HCT116 (cell line): ENCODE results near the gene AUTS2. TPM values are rescaled to one million over a fixed set of nuclear protein-coding genes. Genes with fewer than 3 reads are reported as not detected.

Experiments used
- ATAC-seq: fragments of 200-7000 bp; cut with Tn5 transposase; 2 replicates; pipeline ENCODE4 v1.9.1; 2020; ENCODE audit warnings: mild to moderate bottlenecking, moderate library complexity
- BruUV-seq: library from RNA; stranded (reverse); fragments of 400-500 nt; replicated peaks from 2 replicates; lab custom pipeline; 2021; lab: Mats Ljungman, UMichigan
- CTCF ChIA-PET: fragments of 300-600 bp; sonication (Branson Sonifier 250); formaldehyde crosslinking; loops from one replicate; lab custom pipeline; 2021; ENCODE audit warnings: antibody characterized with exemption; lab: Charles Lee
- POLR2A ChIA-PET: fragments of 300-600, 350-600 bp; sonication (Branson Sonifier 250); formaldehyde crosslinking; loops from one replicate; lab custom pipeline; 2021; ENCODE audit warnings: antibody characterized with exemption; lab: Charles Lee
- RAD21 ChIA-PET, 2 experiments: fragments of 300-600 bp; sonication (Branson Sonifier 250); formaldehyde crosslinking; loops; one replicate each; lab custom pipeline; 2023; ENCODE audit warnings: low total read pairs in 2 of 2; ENCODE audit not compliant: uncharacterized antibody in 2 of 2, unreplicated experiment in 2 of 2, low non-redundant PET in 1 of 2; lab: Charles Lee
- DNase-seq: peaks from one replicate; pipeline ENCODE4 v3.0.0-alpha.2; 2010; ENCODE audit warnings: low read depth, low spot score
- H2AFZ ChIP-seq: fragments of 200-600 bp; shearing (Covaris generic), sonication (generic); 2 replicates; pipeline ENCODE4 v1.6.1; 2017; ENCODE audit warnings: low read depth, mixed run types, mixed read lengths, antibody characterized with exemption, low read length; ENCODE audit not compliant: poor library complexity, severe bottlenecking
- H3K27ac ChIP-seq: 2 replicates; pipeline ENCODE4 v1.5.1; 2012; ENCODE audit warnings: low read depth, low read length
- H3K27me3 ChIP-seq: fragments of 200-600 bp; sonication (generic); 2 replicates; pipeline ENCODE4 v1.6.1; 2016; ENCODE audit warnings: mixed run types, low read length, mixed read lengths; ENCODE audit not compliant: insufficient read depth
- H3K36me3 ChIP-seq, 2 experiments: fragments of 200-500 bp in 1 of 2; fragments of 200-600 bp in 1 of 2; sonication (Bioruptor generic) in 1 of 2; sonication (generic) in 1 of 2; 2 replicates each; pipeline versions ENCODE4 v1.5.1 to v1.6.1; 2014 to 2016; ENCODE audit warnings: low read length in 2 of 2, inconsistent platforms in 1 of 2, mixed read lengths in 1 of 2, mixed run types in 1 of 2; ENCODE audit not compliant: insufficient read depth in 2 of 2, control insufficient read depth in 1 of 2
- H3K4me1 ChIP-seq, 2 experiments: fragments of 200-600 bp in 1 of 2; sonication (generic) in 1 of 2; 2 replicates each; pipeline versions ENCODE4 v1.5.1 to v1.6.1; 2012 to 2017; ENCODE audit warnings: low read length in 2 of 2, inconsistent platforms in 1 of 2, mild to moderate bottlenecking in 1 of 2, mixed read lengths in 1 of 2, mixed run types in 1 of 2, moderate library complexity in 1 of 2; ENCODE audit not compliant: insufficient read depth in 2 of 2, control insufficient read depth in 1 of 2
- H3K4me2 ChIP-seq: fragments of 200-600 bp; sonication (generic); 2 replicates; pipeline ENCODE4 v1.6.1; 2017; ENCODE audit warnings: mixed run types, low read length, mixed read lengths
- H3K4me3 ChIP-seq, 2 experiments: fragments of 200-600 bp in 1 of 2; sonication (generic) in 1 of 2; replicated peaks in 1 of 2; 2 replicates each; pipeline ENCODE4 v1.5.1; 2011 to 2016; ENCODE audit warnings: low read length in 2 of 2, control low read depth in 1 of 2, low read depth in 1 of 2, mild to moderate bottlenecking in 1 of 2, mixed read lengths in 1 of 2, mixed run types in 1 of 2
- H3K79me2 ChIP-seq: fragments of 200-600 bp; sonication (generic); 2 replicates; pipeline ENCODE4 v1.6.1; 2017; ENCODE audit warnings: mild to moderate bottlenecking, mixed run types, low read length, moderate library complexity, mixed read lengths; ENCODE audit not compliant: insufficient read depth
- H3K9ac ChIP-seq: fragments of 200-600 bp; sonication (generic); 2 replicates; pipeline ENCODE4 v1.6.1; 2016; ENCODE audit warnings: low read length, mixed read lengths
- H3K9me2 ChIP-seq: fragments of 200-600 bp; sonication (generic), shearing (Covaris generic); 2 replicates; pipeline ENCODE4 v1.6.1; 2017; ENCODE audit warnings: mixed run types, mild to moderate bottlenecking, moderate library complexity; ENCODE audit not compliant: insufficient read depth
- H3K9me3 ChIP-seq, 2 experiments: fragments of 200-500 bp in 1 of 2; fragments of 200-600 bp in 1 of 2; sonication (Bioruptor generic) in 1 of 2; sonication (generic) in 1 of 2; 2 replicates each; pipeline ENCODE4 v1.6.1; 2014 to 2017; ENCODE audit warnings: low read length in 2 of 2, mixed read lengths in 2 of 2, inconsistent platforms in 1 of 2, low read depth in 1 of 2, mild to moderate bottlenecking in 1 of 2, mixed run types in 1 of 2, moderate library complexity in 1 of 2; ENCODE audit not compliant: control insufficient read depth in 1 of 2, insufficient read depth in 1 of 2
- H4K20me1 ChIP-seq: fragments of 200-600 bp; sonication (generic), shearing (Covaris generic); 2 replicates; pipeline ENCODE4 v1.6.1; 2017; ENCODE audit warnings: mixed run types, mild to moderate bottlenecking, moderate library complexity; ENCODE audit not compliant: insufficient read depth
- CEBPB ChIP-seq: IDR thresholded peaks from 2 replicates; pipeline ENCODE4 v1.6.1; 2012; ENCODE audit warnings: low read depth
- EGR1 ChIP-seq: IDR thresholded peaks from 2 replicates; pipeline ENCODE4 v1.6.1; 2012; ENCODE audit warnings: low read depth
- ELF1 ChIP-seq: IDR thresholded peaks from 2 replicates; pipeline ENCODE4 v1.6.1; 2012; ENCODE audit warnings: low read depth, borderline replicate concordance
- EZH2phosphoT487 ChIP-seq: fragments of 200-600 bp; IDR thresholded peaks from 2 replicates; pipeline ENCODE4 v1.6.1; 2018; ENCODE audit warnings: antibody characterized with exemption, borderline replicate concordance
- FOSL1 ChIP-seq: IDR thresholded peaks from 2 replicates; pipeline ENCODE4 v1.6.1; 2012; ENCODE audit warnings: low read depth
- JUND ChIP-seq: IDR thresholded peaks from 2 replicates; pipeline ENCODE4 v1.6.1; 2012
- POLR2AphosphoS5 ChIP-seq: IDR thresholded peaks from 2 replicates; pipeline ENCODE4 v1.6.1; 2011; ENCODE audit warnings: mild to moderate bottlenecking, low read depth, low read length, moderate library complexity
- SIN3A ChIP-seq: IDR thresholded peaks from 2 replicates; pipeline ENCODE4 v1.6.1; 2012; ENCODE audit warnings: low read depth
- SP1 ChIP-seq: IDR thresholded peaks from 2 replicates; pipeline ENCODE4 v1.6.1; 2012; ENCODE audit warnings: low read depth
- SRF ChIP-seq: IDR thresholded peaks from 2 replicates; pipeline ENCODE4 v1.6.1; 2012; ENCODE audit warnings: low read depth
- TCF7L2 ChIP-seq: IDR thresholded peaks from 2 replicates; pipeline ENCODE4 v1.7.0; 2011; ENCODE audit warnings: borderline replicate concordance, inconsistent platforms; ENCODE audit not compliant: insufficient read depth, insufficient read length; ENCODE audit errors: extremely low read depth
- YY1 ChIP-seq: IDR thresholded peaks from 2 replicates; pipeline ENCODE4 v1.6.1; 2011; ENCODE audit warnings: low read length, low read depth, moderate library complexity, mild to moderate bottlenecking; ENCODE audit not compliant: insufficient replicate concordance; ENCODE audit errors: extremely low read depth
- ZFX ChIP-seq: fragments of 450-650 bp; IDR thresholded peaks from 2 replicates; pipeline ENCODE4 v1.6.1; 2017
- intact Hi-C: fragments of 100-400 bp; cut with micrococcal nuclease; formaldehyde crosslinking; loops from 2 replicates; pipeline ENCODE4 v1.10.0; 2022
- total RNA-seq: library from RNA; stranded (reverse); gene quantifications from one replicate; pipeline ENCODE4 v1.2.1, GENCODE V29; 2021; ENCODE audit not compliant: unreplicated experiment
- TF ChIP-seq, protein P1 (sequence below): IDR thresholded peaks from 2 replicates; pipeline ENCODE4 v1.6.1; 2012
- TF ChIP-seq, protein P2 (sequence below): IDR thresholded peaks from 2 replicates; pipeline ENCODE4 v1.6.1; 2011; ENCODE audit warnings: mild to moderate bottlenecking, low read length, moderate library complexity; ENCODE audit not compliant: insufficient replicate concordance; ENCODE audit errors: extremely low read depth

The AUTS2 gene
- total RNA-seq, 1 experiment from 2014 or later = 0.93 TPM

DNA sequence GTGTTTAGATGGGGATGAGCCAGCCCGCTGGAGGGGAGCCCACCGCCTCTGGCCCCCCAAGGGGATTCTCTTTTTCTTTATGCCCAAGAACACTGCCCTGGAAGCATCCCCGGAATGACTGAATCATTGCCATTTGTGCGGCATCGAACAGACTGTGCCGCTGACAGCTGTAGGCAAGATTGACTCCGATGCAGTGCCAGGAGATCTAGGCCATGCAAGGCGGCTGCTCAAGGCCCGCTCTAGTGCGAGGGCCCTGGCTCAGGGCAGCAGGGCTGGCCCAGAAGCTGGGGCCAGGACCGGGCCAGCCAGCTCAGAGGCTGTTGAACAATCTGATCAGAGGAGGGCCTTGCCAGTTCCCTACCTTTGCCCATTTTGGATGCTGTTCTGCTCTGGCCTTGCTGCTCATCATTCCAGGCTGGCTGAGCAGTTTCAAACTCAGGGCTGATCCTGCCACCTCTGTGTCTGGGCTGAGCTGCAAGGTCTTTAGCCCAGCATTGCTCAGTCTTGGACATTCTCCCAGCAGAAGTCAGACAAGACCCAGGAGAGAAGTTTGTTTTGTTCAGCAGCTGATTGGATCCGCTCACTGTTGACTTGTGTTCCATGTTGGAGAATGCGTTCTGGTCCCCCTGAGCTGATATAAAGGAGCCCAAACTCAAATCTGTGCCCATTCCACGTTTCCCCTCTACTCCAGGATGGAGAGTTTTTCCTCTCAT lies 1048.4 kb downstream of the AUTS2 start:
- H3K27ac ChIP-seq = no peak overlapping the region
- ChIA-PET POLR2A (no interaction called here), CTCF (no interaction called here), RAD21 (no interaction called here)
- no peak overlapping the region for H3K4me3 ChIP-seq
- H4K20me1 ChIP-seq = no peaks in the 10 kb centered on the region
- H3K4me2 ChIP-seq = no peak overlapping the region
- H2AFZ ChIP-seq = no peak overlapping the region
- no peaks in the 10 kb centered on the region for H3K27me3 ChIP-seq
- H3K9me2 ChIP-seq = no peaks in the 10 kb centered on the region
- DNase-seq (no peak), ATAC-seq (no peak)
- H3K79me2 ChIP-seq = no peaks in the 10 kb centered on the region
- intact Hi-C loops = no loop called here
- H3K9me3 ChIP-seq = peaks cover 6 to 34% of the 10 kb centered on the region in 2 experiments; a peak in 2 of 4 replicates
- no TSS peak for BruUV-seq
- H3K9ac ChIP-seq = no peak overlapping the region
- no peaks in the 10 kb centered on the region for H3K4me1 ChIP-seq
- TF ChIP-seq SIN3A = no peak
- TF ChIP-seq ZFX = no peak
- TF ChIP-seq, protein P1, sequence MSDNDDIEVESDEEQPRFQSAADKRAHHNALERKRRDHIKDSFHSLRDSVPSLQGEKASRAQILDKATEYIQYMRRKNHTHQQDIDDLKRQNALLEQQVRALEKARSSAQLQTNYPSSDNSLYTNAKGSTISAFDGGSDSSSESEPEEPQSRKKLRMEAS = no peak
- no peak for TF ChIP-seq CEBPB
- TF ChIP-seq EZH2phosphoT487 = no peak
- no peak for TF ChIP-seq ELF1
- H3K36me3 ChIP-seq = no peaks in the 10 kb centered on the region

DNA sequence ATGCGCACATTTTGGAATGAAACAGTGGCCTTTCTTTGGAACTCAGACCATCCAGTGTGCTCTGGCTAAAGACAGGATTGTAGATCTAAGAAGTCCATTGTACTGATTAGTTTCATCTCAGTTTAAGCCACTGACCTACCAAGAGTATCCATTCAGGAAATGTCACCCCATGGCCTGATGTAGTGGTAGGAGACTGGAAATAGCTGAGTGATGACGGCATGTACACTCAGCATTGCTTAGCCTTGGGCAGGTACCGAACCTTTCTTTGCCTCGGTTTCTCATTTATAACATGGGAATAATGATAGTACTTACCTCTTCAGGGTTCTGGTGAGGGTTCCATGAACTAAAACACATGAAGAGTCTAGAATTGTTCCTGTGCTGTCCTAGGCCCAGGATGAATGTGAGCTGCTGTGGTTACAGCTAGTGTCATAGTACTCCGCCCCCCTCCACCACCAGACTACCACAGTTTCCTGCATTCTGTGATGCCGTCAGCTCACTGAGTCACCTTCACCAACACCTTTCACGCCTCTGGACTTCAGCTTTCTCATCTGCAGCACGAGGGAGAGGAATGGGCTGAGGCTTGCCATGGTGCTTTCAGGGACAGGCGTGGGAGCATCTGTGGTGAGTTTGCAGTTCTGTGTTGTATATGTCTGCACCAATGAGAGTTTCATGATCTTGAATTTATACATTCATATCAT lies 1049.7 kb downstream of the AUTS2 start:
- RAD21 ChIA-PET = no interaction called here
- Histone ChIP-seq H2AFZ (no peak overlapping the region), H3K9me3 (peaks cover 14 to 31% of the 10 kb centered on the region in 2 experiments; a peak in 2 of 4 replicates), H3K4me3 (no peak overlapping the region), H3K4me1 (no peaks in the 10 kb centered on the region), H4K20me1 (no peaks in the 10 kb centered on the region), H3K4me2 (no peak overlapping the region), H3K27ac (no peak overlapping the region), H3K27me3 (no peaks in the 10 kb centered on the region), H3K36me3 (no peaks in the 10 kb centered on the region), H3K79me2 (no peaks in the 10 kb centered on the region), H3K9ac (no peak overlapping the region), H3K9me2 (no peaks in the 10 kb centered on the region)
- no TSS peak for BruUV-seq
- intact Hi-C loops = no loop called here
- DNase-seq (no peak), ATAC-seq (no peak)
- CTCF ChIA-PET = no interaction called here
- POLR2A ChIA-PET = no interaction called here
- TF ChIP-seq ELF1 (no peak), EZH2phosphoT487 (no peak), YY1 (no peak), ZFX (no peak), EGR1 (no peak), FOSL1 (no peak), SP1 (no peak), SRF (no peak), POLR2AphosphoS5 (no peak), JUND (no peak), SIN3A (no peak), TCF7L2 (no peak)
- TF ChIP-seq, protein P2, sequence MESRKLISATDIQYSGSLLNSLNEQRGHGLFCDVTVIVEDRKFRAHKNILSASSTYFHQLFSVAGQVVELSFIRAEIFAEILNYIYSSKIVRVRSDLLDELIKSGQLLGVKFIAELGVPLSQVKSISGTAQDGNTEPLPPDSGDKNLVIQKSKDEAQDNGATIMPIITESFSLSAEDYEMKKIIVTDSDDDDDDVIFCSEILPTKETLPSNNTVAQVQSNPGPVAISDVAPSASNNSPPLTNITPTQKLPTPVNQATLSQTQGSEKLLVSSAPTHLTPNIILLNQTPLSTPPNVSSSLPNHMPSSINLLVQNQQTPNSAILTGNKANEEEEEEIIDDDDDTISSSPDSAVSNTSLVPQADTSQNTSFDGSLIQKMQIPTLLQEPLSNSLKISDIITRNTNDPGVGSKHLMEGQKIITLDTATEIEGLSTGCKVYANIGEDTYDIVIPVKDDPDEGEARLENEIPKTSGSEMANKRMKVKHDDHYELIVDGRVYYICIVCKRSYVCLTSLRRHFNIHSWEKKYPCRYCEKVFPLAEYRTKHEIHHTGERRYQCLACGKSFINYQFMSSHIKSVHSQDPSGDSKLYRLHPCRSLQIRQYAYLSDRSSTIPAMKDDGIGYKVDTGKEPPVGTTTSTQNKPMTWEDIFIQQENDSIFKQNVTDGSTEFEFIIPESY = no peak
